ENCODE results near the gene RFX3.

- no peak for TF ChIP-seq CTCF (IDR thresholded peaks at IDR 0.05; ENCODE audit: low read depth, low read length, poor library complexity, severe bottlenecking)
- no peak for TF ChIP-seq EZH2phosphoT487 (IDR thresholded peaks at IDR 0.05; ENCODE audit: borderline replicate concordance, low read length)
These were observed 243.4 kb downstream of the RFX3 start for GRCh38 chr9:3282365-3282764.

All from DOHH2 (cell line).